OCI-LY1 (cell line): ENCODE measurements around the gene KSR1.

Experiments
- H2AFZ ChIP-seq: fragments of 200-600 bp; sonication (generic), shearing (Covaris generic); 2 replicates; pipeline ENCODE4 v1.6.0; 2014; ENCODE audit warnings: antibody characterized with exemption, mild to moderate bottlenecking, low read length
- H3F3A ChIP-seq: fragments of 200-600 bp; sonication (generic), shearing (Covaris generic); 2 replicates; pipeline ENCODE4 v1.6.0; 2014; ENCODE audit warnings: mild to moderate bottlenecking, antibody characterized with exemption, low read length, moderate library complexity; ENCODE audit not compliant: insufficient read depth
- H3K27ac ChIP-seq: fragments of 200-600 bp; sonication (generic); 2 replicates; pipeline ENCODE4 v1.5.1; 2014; ENCODE audit warnings: low read length, mixed run types, mild to moderate bottlenecking, low read depth; ENCODE audit not compliant: poor library complexity, severe bottlenecking
- H3K27me3 ChIP-seq: fragments of 200-600 bp; sonication (generic); 2 replicates; pipeline ENCODE4 v1.6.0; 2014; ENCODE audit warnings: antibody characterized with exemption, mild to moderate bottlenecking, low read length, moderate library complexity; ENCODE audit not compliant: insufficient read depth
- H3K36me3 ChIP-seq: fragments of 200-600 bp; sonication (generic); 2 replicates; pipeline ENCODE4 v1.6.1; 2014; ENCODE audit warnings: mild to moderate bottlenecking, antibody characterized with exemption, low read length, moderate library complexity, mixed read lengths; ENCODE audit not compliant: insufficient read depth
- H3K4me1 ChIP-seq: fragments of 200-600 bp; sonication (generic); 2 replicates; pipeline ENCODE4 v1.5.1; 2014; ENCODE audit warnings: mild to moderate bottlenecking, low read length, moderate library complexity; ENCODE audit not compliant: insufficient read depth, severe bottlenecking
- H3K4me2 ChIP-seq: fragments of 200-600 bp; sonication (generic), shearing (Covaris generic); 2 replicates; pipeline ENCODE4 v1.6.1; 2014; ENCODE audit warnings: low read length
- H3K4me3 ChIP-seq: fragments of 200-600 bp; sonication (generic); 2 replicates; pipeline ENCODE4 v1.5.1; 2014; ENCODE audit warnings: low read length, low read depth, mild to moderate bottlenecking, mixed read lengths; ENCODE audit not compliant: poor library complexity, severe bottlenecking
- H3K79me2 ChIP-seq: fragments of 200-600 bp; shearing (Covaris generic); 2 replicates; pipeline ENCODE4 v1.6.1; 2016; ENCODE audit warnings: mixed run types, low read length, mixed read lengths; ENCODE audit not compliant: insufficient read depth
- H3K9ac ChIP-seq: fragments of 200-600 bp; sonication (generic), shearing (Covaris generic); 2 replicates; pipeline ENCODE4 v1.6.1; 2014; ENCODE audit warnings: mild to moderate bottlenecking, low read length, mixed read lengths
- H3K9me2 ChIP-seq: fragments of 200-600 bp; sonication (generic), shearing (Covaris generic); 2 replicates; pipeline ENCODE4 v1.6.1; 2014; ENCODE audit warnings: low read depth, mild to moderate bottlenecking, low read length, mixed read lengths
- H3K9me3 ChIP-seq: fragments of 200-600 bp; shearing (Covaris generic); 2 replicates; pipeline ENCODE4 v1.6.1; 2014; ENCODE audit warnings: low read length, mixed read lengths
- H4K20me1 ChIP-seq: fragments of 200-600 bp; sonication (generic), shearing (Covaris generic); 2 replicates; pipeline ENCODE4 v1.6.0; 2016; ENCODE audit warnings: mild to moderate bottlenecking, low read length; ENCODE audit not compliant: insufficient read depth
- EZH2 ChIP-seq: fragments of 200-600 bp; sonication (generic), shearing (Covaris generic); IDR thresholded peaks from 2 replicates; pipeline ENCODE4 v1.8.0; 2017; ENCODE audit warnings: borderline replicate concordance, mixed run types, mild to moderate bottlenecking, antibody characterized with exemption, low read length, moderate library complexity, mixed read lengths
- TF ChIP-seq, protein P1 (sequence below): fragments of 200-600 bp; sonication (generic), shearing (Covaris generic); IDR thresholded peaks from 2 replicates; pipeline ENCODE4 v1.5.1; 2017; ENCODE audit warnings: mild to moderate bottlenecking, antibody characterized with exemption, low read length, moderate library complexity, mixed read lengths

The KSR1 gene

GRCh38 chr17:27525836-27526603 lies 69.8 kb downstream of the KSR1 start:
- Histone ChIP-seq H3K79me2 (no peaks in the 10 kb centered on the region), H3K4me3 (no peak overlapping the region), H2AFZ (no peak overlapping the region), H3F3A (no peaks in the 10 kb centered on the region), H3K9ac (no peak overlapping the region), H3K4me2 (no peak overlapping the region), H3K9me2 (no peaks in the 10 kb centered on the region), H3K4me1 (no peaks in the 10 kb centered on the region), H3K27ac (no peak overlapping the region), H4K20me1 (no peaks in the 10 kb centered on the region), H3K27me3 (0 out of 2 replicates have a peak, but pooled peaks cover 3% of the 10 kb centered on the region), H3K36me3 (no peaks in the 10 kb centered on the region), H3K9me3 (no peaks in the 10 kb centered on the region)
- TF ChIP-seq, protein P1, sequence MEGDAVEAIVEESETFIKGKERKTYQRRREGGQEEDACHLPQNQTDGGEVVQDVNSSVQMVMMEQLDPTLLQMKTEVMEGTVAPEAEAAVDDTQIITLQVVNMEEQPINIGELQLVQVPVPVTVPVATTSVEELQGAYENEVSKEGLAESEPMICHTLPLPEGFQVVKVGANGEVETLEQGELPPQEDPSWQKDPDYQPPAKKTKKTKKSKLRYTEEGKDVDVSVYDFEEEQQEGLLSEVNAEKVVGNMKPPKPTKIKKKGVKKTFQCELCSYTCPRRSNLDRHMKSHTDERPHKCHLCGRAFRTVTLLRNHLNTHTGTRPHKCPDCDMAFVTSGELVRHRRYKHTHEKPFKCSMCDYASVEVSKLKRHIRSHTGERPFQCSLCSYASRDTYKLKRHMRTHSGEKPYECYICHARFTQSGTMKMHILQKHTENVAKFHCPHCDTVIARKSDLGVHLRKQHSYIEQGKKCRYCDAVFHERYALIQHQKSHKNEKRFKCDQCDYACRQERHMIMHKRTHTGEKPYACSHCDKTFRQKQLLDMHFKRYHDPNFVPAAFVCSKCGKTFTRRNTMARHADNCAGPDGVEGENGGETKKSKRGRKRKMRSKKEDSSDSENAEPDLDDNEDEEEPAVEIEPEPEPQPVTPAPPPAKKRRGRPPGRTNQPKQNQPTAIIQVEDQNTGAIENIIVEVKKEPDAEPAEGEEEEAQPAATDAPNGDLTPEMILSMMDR: no peak
- no peak for TF ChIP-seq EZH2

DNA sequence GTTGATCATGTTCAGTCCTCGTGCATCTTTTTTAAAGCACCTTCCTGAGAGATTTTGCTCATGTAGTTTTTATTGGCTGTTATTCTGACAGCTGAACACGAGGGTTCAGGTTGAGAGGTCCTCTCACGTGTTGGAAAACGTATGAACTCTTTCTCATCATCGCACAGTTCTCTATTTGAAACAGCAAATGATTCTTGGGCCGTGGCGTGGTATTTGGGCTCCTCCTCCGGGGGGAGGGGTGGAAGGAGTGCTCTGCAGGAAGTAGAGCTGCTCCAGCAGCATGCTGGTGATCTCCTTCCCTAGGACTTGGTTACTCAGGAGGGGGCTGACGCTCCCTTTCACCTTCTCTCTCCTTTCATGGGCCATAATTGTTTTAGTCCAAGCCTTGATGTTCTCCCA lies 70.4 kb downstream of the KSR1 start:
- H3K9ac ChIP-seq: no peak overlapping the region
- H4K20me1 ChIP-seq: no peaks in the 10 kb centered on the region
- no peaks in the 10 kb centered on the region for H3K9me2 ChIP-seq
- no peaks in the 10 kb centered on the region for H3K27me3 ChIP-seq
- no peak overlapping the region for H3K4me3 ChIP-seq
- H3K4me1 ChIP-seq: no peaks in the 10 kb centered on the region
- H3K9me3 ChIP-seq: no peaks in the 10 kb centered on the region
- H2AFZ ChIP-seq: no peak overlapping the region
- H3K36me3 ChIP-seq: no peaks in the 10 kb centered on the region
- H3K79me2 ChIP-seq: no peaks in the 10 kb centered on the region
- H3F3A ChIP-seq: no peaks in the 10 kb centered on the region
- no peak for TF ChIP-seq EZH2
- TF ChIP-seq, protein P1: no peak
- H3K4me2 ChIP-seq: no peak overlapping the region
- H3K27ac ChIP-seq: no peak overlapping the region

- Histone ChIP-seq H3K27me3 (no peaks in the 10 kb centered on the region), H3K36me3 (no peaks in the 10 kb centered on the region), H3K27ac (no peak overlapping the region), H3F3A (no peaks in the 10 kb centered on the region), H3K9me3 (no peaks in the 10 kb centered on the region), H3K9ac (no peak overlapping the region), H3K79me2 (no peaks in the 10 kb centered on the region), H2AFZ (no peak overlapping the region), H3K4me1 (no peaks in the 10 kb centered on the region), H4K20me1 (no peaks in the 10 kb centered on the region), H3K4me2 (no peak overlapping the region), H3K9me2 (no peaks in the 10 kb centered on the region), H3K4me3 (no peak overlapping the region)
- TF ChIP-seq, protein P1: no peak
- no peak for TF ChIP-seq EZH2
Observed at GRCh38 chr17:27529230-27529796, 73.1 kb downstream of the KSR1 start.
